Right kidney (tissue), 1 donor: ENCODE results near the gene NAPSA.
"Not testable (repeated sequence)": the region's sequence is repeated elsewhere in the genome, so short reads cannot be mapped to it uniquely, and the experiment has no call there.

Experiments
- DNase-seq: peaks from one replicate; pipeline ENCODE4 v3.0.0-alpha.2; 2016

The NAPSA gene

DNA sequence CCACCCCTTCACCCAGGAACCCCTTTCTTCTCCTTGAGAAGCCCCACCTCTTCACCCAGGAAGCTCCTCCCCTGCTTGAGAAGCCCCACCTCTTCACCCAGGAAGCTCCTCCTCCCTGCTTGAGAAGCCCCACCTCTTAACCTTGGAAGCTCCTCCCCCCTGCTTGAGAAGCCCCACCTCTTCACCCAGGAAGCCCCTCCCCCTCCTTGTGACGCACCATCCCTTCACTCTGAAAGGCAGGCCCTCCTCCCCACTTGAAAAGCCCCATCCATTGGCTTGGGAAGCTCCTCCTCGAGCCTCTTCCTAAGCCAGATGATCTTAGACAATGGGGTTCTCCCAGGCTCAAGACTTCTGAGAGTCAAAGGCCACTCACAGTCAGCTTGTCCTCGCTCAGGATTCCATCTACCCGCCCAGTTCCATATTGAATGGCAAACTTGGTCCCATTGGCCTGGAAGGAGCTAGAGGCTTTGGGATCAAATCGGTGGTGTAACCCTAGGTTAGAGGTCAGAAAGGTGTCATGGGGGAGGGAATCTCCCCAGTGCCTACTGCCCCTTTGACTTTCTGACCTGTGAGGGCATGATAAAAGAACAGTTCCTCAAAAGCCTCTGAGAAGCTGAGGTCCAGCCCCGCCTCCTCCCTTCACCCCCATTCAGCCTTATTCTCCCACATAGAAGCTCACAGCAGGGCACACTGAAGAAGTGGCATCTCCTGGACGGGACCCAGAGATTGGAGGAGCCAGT, 4.0 kb downstream of the NAPSA start:
- no peak for DNase-seq

DNA sequence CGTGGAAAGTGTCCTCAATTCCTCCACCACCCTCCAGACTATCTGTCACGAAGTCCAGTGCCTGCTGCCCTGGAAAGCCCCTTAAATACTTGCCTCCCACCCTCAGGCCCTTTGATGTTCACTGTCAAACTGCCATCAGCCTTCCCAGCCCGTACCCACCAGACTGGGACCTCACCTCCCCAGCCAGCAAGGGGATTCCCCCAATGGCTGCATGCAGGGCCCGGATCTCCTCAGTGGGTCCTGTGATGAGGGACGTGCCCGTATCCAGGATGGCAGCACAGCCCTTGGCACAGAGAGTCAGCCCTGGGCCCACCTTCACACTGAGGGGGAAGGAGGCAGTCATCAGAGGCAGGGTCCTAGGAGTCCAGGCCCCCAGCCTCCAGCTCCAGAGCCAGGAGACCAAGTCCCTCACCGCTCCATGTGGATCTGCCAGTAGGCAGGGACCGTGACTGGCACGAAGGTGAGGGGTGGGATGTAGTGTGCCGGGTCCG, 6.1 kb downstream of the NAPSA start:
- no peak for DNase-seq

DNA sequence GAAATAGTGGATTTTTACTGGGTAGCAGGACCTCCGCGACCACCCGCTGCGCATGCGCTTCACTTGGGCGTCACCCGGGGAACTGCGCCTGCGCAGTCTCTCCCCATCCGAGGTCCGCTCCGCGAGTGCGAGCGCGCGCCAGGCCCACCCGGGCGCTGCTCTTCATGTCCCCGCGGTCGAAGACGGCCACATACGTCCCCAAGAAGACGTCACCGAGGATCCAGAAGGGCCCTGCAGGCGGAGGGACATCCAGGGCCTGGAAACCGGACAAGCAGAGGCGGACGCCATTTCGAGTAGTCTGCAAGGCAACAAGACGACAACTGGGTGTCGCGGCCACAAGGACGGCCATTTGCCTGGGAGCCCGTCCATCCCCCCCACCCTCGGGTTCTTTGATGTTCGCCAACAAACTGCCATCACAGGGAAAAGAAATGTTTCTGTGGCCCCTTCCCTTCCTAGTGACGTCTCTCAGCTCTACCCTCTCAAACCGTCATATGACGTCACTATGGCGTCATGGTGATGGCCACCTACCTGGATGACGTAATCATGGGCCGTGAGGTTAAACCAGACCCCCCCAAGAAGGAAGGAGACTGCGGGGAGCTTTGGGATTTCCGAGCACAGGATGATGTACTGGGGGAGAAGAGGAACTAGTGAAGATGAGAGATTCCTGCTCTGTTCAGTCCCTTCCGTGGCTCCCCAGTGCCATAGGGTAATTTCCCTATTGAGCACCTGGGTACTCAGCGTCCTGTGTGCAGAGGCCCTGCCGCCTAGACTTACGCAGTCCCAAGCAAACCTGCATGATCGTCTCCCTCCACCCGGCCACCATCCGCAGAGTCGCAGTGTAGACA, 6.7 kb downstream of the NAPSA start:
- peak; percentile 83 for DNase-seq

DNA sequence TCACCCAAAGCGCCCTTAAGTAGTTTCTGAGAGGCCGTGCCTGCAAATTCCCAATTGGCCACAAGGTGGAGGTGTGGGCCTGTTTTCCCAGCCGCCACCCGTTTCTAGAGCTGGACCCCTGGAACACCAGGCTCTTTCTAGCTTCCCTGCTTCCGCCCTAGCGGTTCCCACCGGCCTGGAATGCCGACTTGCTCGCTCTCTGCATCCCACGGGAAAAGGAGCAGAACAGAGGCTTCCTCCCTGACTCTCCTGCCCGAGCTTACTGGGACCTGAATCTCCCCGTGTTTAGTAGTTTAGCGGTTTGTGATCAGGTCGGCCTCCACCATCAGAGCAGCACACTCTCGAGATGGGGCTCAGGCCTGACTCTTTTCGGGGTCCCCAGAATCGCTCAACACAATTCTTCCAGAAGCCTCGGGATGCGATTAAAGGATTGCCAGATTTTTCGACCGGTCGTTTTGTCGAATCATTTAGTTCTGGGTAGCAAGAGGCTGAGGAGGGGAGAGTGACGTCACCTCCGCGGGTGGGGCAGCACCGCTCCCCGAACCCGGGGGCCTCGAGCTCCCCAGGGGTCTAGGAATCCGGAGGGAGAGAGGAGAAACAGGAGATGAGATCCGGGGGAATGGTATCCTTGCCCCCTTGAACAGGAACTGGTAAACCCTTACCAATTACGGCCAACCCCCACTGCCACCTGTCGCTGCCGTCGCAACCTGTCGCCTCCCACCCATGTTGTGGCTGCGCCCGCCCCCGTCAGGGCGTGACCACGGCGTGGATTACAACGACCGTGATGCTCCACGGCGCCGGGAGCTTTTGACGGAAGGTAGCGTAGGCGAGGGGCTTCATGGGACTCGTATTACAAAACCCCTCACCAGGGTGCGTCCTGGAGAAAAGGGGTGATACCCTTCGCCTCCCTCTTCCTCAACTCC, 8.0 kb downstream of the NAPSA start:
- DNase-seq: peak; percentile 81

DNA sequence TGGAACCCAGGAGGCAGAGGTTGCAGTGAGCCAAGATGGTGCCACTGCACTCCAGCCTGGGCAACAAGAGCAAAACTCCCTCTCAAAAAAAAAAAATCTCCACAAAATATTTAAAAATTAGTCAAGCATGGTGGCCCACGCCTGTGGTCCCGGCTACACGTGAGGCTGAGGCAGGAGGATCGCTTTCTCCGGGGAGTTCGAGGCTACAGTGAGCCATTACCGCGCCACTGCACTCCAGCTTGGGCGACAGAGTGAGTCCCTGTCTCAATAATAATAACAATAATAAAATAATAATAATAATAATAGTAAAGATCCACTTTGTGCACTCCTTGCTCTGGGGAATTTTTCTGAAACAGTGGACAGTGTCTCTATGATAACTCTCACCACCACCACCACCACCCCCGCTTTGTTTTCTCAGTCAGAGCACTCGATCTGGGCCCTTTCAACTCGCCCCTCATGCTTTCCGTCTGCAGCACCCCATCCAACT, 8.7 kb downstream of the NAPSA start:
- DNase-seq: no peak

DNA sequence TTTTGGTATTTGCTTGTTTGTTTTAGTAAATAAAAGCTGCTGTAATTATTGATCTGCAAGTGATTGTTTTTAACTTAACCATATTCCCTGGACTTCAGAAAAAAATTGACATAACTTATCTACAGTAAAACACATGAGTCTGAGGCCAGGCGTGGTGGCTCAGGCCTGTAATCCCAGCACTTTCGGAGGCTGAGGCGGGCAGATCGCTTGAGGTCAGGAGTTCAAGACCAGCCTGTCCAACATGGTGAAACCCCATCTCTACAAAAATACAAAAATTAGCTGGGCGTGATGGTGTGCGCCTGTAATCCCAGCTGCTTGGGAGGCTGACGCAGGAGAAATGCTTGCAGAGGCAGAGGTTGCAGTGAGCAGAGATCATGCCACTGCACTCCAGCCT, 12.0 kb downstream of the NAPSA start:
- not testable (repeated sequence) for DNase-seq

DNA sequence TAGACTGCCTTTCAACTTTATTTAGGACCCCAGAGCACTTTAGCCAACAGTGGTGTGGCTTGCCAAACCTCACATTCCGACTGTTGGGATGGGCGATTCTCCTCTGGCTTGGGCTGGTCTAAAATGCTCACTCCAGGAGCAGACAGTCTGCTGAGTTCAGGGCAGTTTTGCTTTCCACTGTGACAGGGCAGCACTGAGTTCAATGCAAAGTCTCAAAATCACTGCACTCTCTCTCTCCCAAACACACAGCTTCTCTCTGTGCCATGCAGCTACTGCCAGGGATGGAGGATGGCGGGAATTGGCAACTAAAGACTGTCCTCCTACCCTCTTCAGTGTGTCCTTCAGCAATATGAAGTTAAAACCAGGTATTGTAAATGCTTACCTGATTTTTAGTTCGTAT, 13.2 kb downstream of the NAPSA start:
- DNase-seq: no peak

DNA sequence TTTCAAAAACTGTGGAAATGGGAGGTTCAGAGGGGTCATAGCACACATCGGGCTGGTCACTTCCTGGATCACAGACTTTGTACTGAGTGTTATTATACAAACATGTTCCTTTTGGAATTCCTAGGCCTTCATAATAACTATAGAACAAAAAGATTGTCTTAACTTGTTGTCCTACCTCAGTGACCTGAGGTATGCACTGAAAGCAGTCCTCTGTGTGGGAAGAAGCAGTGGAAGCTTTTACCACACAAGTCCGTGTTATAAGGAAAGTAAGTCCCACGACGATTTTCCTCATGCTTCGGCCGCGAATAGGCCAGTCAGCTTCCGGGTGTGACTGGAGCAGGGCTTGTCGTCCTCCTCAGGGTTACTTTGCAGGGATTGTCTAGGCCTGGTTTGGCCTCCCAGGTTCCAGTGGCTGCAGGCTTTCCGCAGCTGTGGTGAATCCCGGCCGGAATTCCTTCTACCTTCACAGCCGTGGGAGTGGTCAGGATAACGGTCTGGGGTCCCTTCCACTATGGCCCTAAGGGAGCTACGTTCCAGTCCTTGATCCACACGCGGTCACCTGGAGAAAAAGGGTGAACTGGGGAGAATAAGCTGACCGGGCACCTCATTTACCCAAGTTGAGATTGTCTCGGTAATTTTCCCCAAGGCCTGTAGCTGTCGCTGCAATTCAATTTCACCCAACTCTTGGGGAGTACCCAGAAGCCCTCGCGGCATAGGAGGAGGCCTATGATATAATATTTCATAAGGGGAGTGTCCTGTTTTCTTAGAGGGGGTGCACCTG, 16.0 kb downstream of the NAPSA start:
- DNase-seq: peak; percentile 35

DNA sequence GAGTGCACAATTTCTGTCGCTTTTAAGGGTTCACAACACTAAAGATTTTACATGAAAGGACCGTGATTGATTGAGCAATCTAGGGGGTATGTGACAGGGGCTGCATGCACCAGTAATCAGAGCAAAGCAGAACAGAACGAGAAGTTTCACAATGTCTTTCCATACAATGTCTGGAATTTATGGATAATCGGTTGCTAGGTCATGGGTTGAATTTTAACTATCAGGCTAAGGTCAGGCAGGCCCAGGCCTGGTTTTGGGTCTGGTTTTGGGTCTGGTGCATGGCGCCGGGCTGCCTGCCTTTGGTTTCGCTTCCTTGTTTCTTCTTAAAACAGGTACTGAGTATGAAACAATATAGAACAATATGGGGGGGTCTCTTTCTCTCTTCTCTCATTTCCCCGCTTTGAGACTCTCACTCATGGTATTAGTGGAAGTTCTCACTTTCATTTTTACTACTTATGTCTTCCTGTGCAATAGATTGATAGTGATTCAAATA, 18.3 kb downstream of the NAPSA start:
- not testable (repeated sequence) for DNase-seq

DNA sequence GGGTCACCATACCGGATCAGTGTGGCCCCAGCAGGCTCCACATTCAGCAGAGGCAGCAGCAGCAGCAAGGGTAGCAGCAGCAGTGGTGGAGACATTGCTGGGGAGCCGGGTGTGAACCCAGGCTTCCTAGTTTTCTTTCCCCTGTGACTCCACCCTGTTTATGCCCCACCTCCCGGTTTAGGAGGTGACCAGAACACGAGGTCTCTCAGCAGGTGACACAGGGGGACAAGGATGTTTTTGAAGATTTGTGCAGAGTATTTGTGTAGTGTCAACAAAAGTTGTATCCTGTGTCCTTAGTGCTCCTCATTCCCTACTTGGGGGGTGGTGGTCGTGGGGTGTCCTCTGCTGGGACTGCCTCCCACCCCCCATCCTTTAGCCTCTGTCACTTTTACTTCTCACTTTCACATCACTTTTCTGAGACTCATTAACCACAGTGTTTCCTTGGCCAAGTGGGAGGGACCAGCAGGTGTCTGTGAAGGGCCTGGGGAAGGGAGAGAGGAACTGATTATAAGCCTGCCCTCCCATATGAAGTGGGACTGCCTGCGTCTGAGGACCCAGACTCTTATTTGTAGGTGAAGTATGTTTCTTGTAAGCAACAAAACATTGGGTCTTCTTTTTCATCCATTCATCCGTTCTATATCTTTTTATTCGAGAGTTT, 20.6 kb downstream of the NAPSA start:
- DNase-seq: no peak

DNA sequence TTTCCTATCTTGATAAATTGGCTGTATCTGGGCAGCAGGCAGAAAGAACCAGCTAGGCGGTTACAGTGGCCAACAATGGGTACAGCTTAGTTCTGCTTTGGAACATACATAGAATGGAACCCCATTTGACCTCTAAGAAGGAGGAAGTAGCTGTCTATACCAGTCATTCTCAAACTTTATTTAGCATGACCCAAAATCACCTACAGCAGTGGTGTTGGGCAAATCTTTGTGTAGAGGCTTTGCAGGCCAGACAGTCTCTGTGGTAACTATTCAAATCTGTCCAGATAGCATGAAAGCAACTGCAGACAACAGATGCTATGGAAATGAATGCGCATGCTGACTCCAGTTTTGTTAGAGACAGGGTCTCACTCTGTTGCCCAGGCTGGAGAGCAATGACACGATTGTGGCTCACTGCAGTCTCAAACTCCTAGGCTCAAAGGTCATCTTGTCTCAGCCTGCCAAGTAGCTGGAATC, 24.3 kb downstream of the NAPSA start:
- no peak for DNase-seq

DNA sequence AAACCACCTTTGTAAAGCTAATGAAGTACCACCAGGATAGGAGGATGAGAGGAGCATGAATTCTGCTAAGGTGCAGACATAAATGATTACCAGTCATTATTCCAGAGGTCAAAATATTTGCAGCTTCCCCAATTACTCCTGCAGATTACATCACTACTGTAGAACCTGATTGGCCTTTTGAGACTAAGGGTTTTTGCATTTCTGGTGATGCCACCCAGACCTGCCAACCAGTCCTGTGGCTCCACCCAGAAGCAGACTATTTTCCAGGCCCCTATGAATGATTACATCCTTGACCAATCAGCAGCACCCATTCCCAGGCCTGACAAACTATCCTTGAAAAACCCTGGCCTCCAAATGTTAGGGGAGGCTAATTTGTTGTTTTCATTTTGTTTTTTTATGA, 25.1 kb downstream of the NAPSA start:
- no peak for DNase-seq

DNA sequence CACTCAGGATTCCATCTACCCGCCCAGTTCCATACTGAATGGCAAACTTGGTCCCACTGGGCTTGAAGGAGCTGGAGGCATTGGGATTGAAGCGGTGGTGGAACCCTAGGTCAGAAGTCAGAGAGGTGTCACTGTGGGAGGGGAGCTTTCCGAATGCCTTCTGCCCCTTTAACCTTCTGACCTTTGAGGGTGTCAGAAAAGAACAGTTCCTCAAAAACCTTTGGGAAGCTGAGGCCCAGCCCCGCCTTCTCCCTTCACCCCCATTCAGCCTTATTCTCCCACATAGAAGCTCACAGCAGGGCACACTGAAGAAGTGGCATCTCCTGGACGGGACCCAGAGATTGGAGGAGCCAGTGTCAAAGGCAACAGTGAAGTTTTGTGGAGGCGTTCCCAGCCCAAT, 28.4 kb downstream of the NAPSA start:
- not testable (repeated sequence) for DNase-seq

DNA sequence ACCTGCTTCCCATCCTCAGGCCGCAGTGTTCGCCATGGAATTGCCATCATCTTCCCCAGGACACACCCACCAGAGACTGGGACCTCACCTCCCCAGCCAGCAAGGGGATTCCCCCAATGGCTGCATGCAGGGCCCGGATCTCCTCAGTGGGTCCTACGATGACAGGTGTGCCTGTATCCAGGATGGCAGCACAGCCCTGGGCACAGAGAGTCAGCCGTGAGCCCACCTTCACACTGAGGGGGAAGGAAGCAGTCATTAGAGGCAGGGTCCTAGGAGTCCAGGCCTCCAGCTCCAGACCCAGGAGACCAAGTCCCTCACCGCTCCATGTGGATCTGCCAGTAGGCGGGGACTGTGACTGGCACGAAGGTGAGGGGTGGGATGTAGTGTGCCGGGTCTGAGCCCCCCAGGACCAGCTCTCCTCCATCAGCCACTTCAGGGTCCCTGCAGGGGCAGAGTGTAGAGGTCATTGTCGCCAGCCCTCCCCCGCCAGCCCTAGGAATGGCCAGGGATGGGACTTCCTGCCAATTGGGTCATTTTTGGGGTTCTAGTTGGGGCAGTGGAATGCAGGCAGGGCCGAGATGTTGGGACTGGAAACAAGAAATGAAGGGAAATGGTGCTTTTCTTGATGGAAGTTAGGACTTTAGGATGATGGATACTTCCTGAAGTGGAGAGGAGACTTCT, 30.6 kb downstream of the NAPSA start:
- DNase-seq: no peak

DNA sequence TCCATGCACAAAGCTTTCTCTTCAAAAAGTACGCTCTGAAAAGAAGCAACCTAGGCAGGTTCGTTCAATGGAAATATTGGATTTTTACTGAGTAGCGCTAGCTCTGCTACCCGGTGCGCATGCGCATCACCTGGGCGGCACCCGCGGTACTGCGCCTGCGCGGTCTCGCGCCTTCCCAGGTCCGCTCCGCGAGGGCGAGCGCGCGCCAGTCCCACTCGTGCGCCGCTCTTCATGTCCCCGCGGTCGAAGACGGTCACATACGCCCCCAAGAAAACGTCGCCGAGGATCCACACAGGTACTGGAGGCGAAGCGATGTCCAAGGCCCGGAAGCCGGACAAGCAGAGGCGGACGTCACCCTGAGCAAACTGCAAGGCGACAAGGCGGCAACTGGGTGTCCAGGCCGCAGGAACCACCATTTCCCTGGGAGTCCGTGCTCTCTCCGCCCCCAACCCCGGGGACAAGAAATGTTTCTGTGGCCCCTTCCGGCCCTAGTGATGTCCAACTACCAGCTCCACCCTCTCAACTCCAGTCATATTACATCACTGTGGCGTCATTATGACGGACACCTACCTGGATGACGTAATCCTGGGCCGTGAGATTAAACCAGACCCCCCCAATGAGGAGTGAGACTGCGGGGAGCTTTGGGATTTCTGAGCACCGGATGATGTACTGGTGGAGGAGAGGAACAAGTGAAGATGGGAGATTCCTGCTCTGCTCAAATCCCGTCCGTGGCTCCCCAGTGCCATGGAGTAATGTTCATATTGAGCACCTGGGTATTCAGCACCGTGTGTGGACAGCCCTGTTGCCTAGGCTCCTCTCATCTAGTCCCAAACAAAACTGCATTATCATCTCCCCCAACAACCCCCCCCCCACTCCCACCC, 31.5 kb downstream of the NAPSA start:
- DNase-seq: peak; percentile 99

DNA sequence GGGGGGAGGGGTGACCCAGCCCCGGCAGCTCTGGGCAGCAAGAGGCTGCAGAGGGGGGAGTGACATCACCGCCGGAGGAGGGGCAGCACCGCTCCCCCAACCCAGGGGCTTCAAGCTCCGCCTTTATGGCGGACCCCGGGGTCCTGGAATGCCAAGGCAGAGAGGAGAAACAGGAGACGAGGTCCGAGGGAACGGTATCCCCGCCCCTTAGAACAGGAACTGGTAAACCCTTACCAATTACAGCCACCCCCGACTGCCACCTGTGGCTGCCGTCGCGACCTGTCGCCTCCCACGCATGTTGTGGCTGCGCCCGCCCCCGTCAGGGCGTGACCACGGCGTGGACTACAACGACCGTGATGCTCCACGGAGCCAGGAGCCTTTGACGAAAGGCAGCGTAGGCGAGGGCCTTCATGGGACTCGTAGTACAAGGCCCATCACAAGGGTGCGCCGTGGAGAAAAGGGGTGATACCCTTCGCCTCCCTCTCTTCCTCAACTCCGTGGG, 32.2 kb downstream of the NAPSA start:
- peak; percentile 97 for DNase-seq

DNA sequence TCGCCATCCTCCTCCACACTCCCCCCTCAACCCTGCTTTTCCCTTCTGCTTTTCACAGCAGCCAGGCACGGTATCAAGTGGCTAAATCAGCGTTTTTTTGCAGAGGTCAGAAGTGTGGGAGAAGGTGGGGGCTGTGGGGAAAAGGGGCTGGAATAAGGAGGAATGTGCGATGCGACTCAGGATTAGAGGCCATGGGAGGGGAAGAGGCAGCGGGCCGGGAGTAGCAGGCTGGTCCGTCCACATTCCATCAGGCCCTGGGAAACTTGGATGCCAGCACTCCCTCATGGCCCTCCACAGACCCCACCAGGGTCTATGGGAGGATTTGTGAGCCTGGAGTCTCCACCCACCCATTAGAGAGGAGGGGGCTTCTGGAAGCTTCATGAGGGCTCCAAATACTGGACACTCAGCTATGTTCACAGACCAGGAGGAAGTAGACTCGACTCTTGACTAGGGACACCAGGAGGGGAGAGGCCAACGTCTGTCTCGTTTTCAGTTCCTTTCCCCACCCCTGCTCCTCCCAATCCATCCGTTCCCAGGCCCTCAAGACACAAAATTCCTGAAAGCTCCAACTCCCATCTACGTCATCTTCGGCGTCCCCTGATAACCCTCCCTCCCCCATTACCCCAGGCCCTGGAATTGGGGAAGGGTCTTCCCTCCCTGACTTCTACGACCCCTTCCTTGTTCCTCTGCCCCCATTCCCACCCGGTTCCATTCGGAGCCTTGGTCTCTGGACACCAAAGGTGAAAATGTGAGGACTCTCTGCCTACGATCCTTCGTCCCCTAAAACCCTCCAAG, 33.0 kb downstream of the NAPSA start:
- peak; percentile 69 for DNase-seq

DNA sequence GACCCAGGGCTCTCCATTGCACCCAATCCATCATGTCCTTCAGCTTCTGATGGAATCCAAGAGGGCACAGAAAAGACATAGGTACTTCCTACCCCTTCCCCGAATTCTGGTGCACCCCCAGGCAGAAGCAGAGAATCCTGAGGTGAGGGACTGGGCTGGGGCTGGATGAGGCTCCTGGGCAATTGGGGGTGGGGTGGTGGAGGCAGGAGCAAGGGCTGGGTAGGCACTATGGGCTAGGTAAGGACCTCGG, 33.5 kb downstream of the NAPSA start:
- no peak for DNase-seq
